Heart right ventricle (tissue), 16 donors: ENCODE data around the gene HELT. TPM values are rescaled to one million over a fixed set of nuclear protein-coding genes. Genes with fewer than 3 reads are reported as not detected.

ENCODE experiments used
- ATAC-seq, 8 donors: fragments of 200-7000 bp; cut with Tn5 transposase; one replicate each; pipeline ENCODE4 v1.9.1; 2020; ENCODE audit warnings: mild to moderate bottlenecking in 8 of 8, moderate library complexity in 8 of 8, moderate number of reproducible peaks in 1 of 8
- DNase-seq, 2 donors: peaks; one replicate each; pipeline ENCODE4 v3.0.0-alpha.2; 2020
- H3K27ac ChIP-seq, 10 donors: fragments of 200-600 bp; sonication (generic) in 2 of 10; one replicate each; pipeline versions ENCODE4 v1.5.0 to v1.8.0; 2020 to 2022; ENCODE audit warnings: mild to moderate bottlenecking in 3 of 10
- H3K27me3 ChIP-seq, 7 donors: fragments of 200-600 bp; one replicate each; pipeline ENCODE4 v1.8.0; 2021 to 2022; ENCODE audit warnings: mild to moderate bottlenecking in 2 of 7
- H3K36me3 ChIP-seq, 9 donors: fragments of 200-600 bp; sonication (generic) in 1 of 9; one replicate each; pipeline versions ENCODE4 v1.5.0 to v1.8.0; 2020 to 2022; ENCODE audit warnings: mild to moderate bottlenecking in 2 of 9
- H3K4me1 ChIP-seq, 9 donors: fragments of 200-600 bp; sonication (generic) in 1 of 9; one replicate each; pipeline versions ENCODE4 v1.5.0 to v1.8.0; 2020 to 2022; ENCODE audit warnings: mild to moderate bottlenecking in 4 of 9
- H3K4me3 ChIP-seq, 10 donors: fragments of 200-600 bp; sonication (generic) in 2 of 10; one replicate each; pipeline versions ENCODE4 v1.5.0 to v1.8.0; 2020 to 2022; ENCODE audit warnings: mild to moderate bottlenecking in 7 of 10, moderate library complexity in 2 of 10
- H3K9me3 ChIP-seq, 11 donors: fragments of 200-600 bp in 10 of 11; sonication (generic) in 2 of 11; one replicate each; pipeline versions ENCODE4 v1.5.0 to v1.8.0; 2013 to 2022; ENCODE audit warnings: mild to moderate bottlenecking in 2 of 11, control low read depth in 1 of 11, moderate library complexity in 1 of 11
- CTCF ChIP-seq, 9 donors: fragments of 200-600 bp; sonication (generic) in 2 of 9; IDR thresholded peaks; one replicate each; pipeline versions ENCODE4 v1.5.0 to v1.8.0; 2021 to 2022; ENCODE audit warnings: antibody characterized with exemption in 9 of 9, mild to moderate bottlenecking in 5 of 9, moderate library complexity in 1 of 9
- WGBS, 2 donors: extraction: QIAGEN DNeasy Blood & Tissue Kit; methylation state at CpG; one replicate each; pipeline ENCODE4 v1.1.7; 2013; ENCODE audit warnings: inconsistent platforms in 1 of 2; 5-methylcytosine and 5-hydroxymethylcytosine counted together
- intact Hi-C, 10 donors: fragments of 100-400 bp; cut with DNase I; formaldehyde crosslinking; loops; one replicate each; pipeline versions ENCODE4 v1.11.1 to v1.14.2; 2022
- polyA plus RNA-seq, 2 donors: library from polyadenylated mRNA; stranded (reverse); fragments of 200-250 nt; gene quantifications; one replicate each; pipeline ENCODE4 v1.2.3, GENCODE V29; 2013
- total RNA-seq, 10 donors: library from RNA; stranded (reverse); fragmentation: NEBNext Ultra II Directional in 3 of 10; extraction: Animal tissue kit (Norgen Biotek cat#: 25700) in 3 of 10; gene quantifications; one replicate each; pipeline versions ENCODE4 v1.2.1 to v1.2.4, GENCODE V29; 2021 to 2023
- donor health status: Arrhythmogenic right ventricular cardiomyopathy.
- donor health status: ischemic (EF 13 %, LVEDD 7.1; RV severe dilation, severe dysfunction).
- donor health status: healthy with polysubstance abuse.
- donor health status: DM: no; HTN: yes; CAD: no.
- donor health status: DM: no; HTN: no; CAD: no.
- donor health status: ischemic (EF 25% LVEDD 6.9; RV normal size, moderate dysfunction).
- donor health status: ischemic (EF 25% LVEDD 5.7; RV mildly dilated, moderate dysfunction).
- donor health status: healthy.
- donor health status: DM: yes; HTN: yes; CAD: no.
- donor health status: Ischemic cardiomyopathy.
- donor health status: ischemic (EF 35%, LVEDD 5.7; RV mildly dilated, moderate dysfunction).
- donor health status: nonischemic (EF 11% LVEDD 7.7; RV severe dilation, severe dysfunction).
- donor health status: DM: yes; HTN: yes; CAD: no.
- donor health status: PGD.
- donor health status: ischemic (EF 29% LVEDD 5.4; RV normal size, mild dysfunction).
- donor health status: nonischemic (EF 23%, LVEDD 6.1; RV moderate dilation, normal function).

Gene HELT
- total and polyA plus RNA-seq, 12 donors: not detected

- intact Hi-C loops: loop anchor here in 3 of 10 donors (2.0 to 10.0 kb wide), 3 partner anchors 133 to 233 kb away; partner anchors contain the start of gene ACSL1 (in 1 of the 3)
Measured at GRCh38 chr4:184977747-184978146, 40.5 kb upstream of the HELT start.

GRCh38 chr4:184978211-184978610 lies 40.1 kb upstream of the HELT start:
- Histone ChIP-seq H3K4me3 (no peak overlapping the region), H3K9me3 (no peaks in the 10 kb centered on the region), H3K36me3 (no peaks in the 10 kb centered on the region), H3K4me1 (peaks cover 0 to 25% (median 19%) of the 10 kb centered on the region in 9 donors), H3K27ac (peak overlapping the region in 4 of 10 donors; percentile 1 to 60 (median 37)), H3K27me3 (peaks cover 0 to 4% (median 0%) of the 10 kb centered on the region in 7 donors)
- no peak for TF ChIP-seq CTCF (IDR thresholded peaks at IDR 0.05)
- DNase-seq (peak; percentile 63 to 66), ATAC-seq (peak; percentile 63 to 93 (median 81))
- 15 to 18% methylated on average over 6 of the region's 6 CpGs for WGBS, 2 donors
- intact Hi-C loops: loop anchor here in 3 of 10 donors (2.0 to 10.0 kb wide), 3 partner anchors 133 to 233 kb away; partner anchors contain the start of gene ACSL1 (in 1 of the 3)

More at GRCh38 chr4:184977747-184978146, 40.5 kb upstream of the HELT start:
- H3K9me3 ChIP-seq: no peaks in the 10 kb centered on the region
- H3K4me1 ChIP-seq: peaks cover 0 to 24% (median 19%) of the 10 kb centered on the region in 9 donors
- H3K27ac ChIP-seq: no peak overlapping the region
- no peak overlapping the region for H3K4me3 ChIP-seq
- 59 to 70% methylated on average over 3 of the region's 3 CpGs for WGBS, 2 donors
- H3K36me3 ChIP-seq: no peaks in the 10 kb centered on the region
- peaks cover 0 to 4% (median 0%) of the 10 kb centered on the region in 7 donors for H3K27me3 ChIP-seq
- DNase-seq (no peak), ATAC-seq (no peak)
- TF ChIP-seq CTCF (IDR thresholded peaks at IDR 0.05): no peak

GRCh38 chr4:184979461-184980124 lies 38.7 kb upstream of the HELT start:
- H3K9me3 ChIP-seq: no peaks in the 10 kb centered on the region
- DNase-seq (peak in 1 of 2 donors; percentile 23), ATAC-seq (peak; percentile 48 to 80 (median 68))
- H3K27me3 ChIP-seq: peaks cover 0 to 4% (median 0%) of the 10 kb centered on the region in 7 donors
- no peak overlapping the region for H3K4me3 ChIP-seq
- intact Hi-C loops: loop anchor here in 9 of 10 donors (2.0 to 10.0 kb wide), 6 partner anchors 135 to 235 kb away; partner anchors contain the start of gene ACSL1 (in 1 of the 9)
- WGBS, 2 donors: 38 to 50% methylated on average over 18 of the region's 18 CpGs
- peak overlapping the region in 6 of 10 donors; percentile 35 to 60 (median 46) for H3K27ac ChIP-seq
- peaks cover 3 to 33% (median 25%) of the 10 kb centered on the region in 9 donors for H3K4me1 ChIP-seq
- H3K36me3 ChIP-seq: no peaks in the 10 kb centered on the region
- no peak for TF ChIP-seq CTCF (IDR thresholded peaks at IDR 0.05)

GRCh38 chr4:184980261-184980660 lies 38.0 kb upstream of the HELT start:
- no peak for TF ChIP-seq CTCF (IDR thresholded peaks at IDR 0.05)
- Histone ChIP-seq H3K4me1 (peaks cover 3 to 33% (median 25%) of the 10 kb centered on the region in 9 donors), H3K27ac (no peak overlapping the region), H3K36me3 (no peaks in the 10 kb centered on the region), H3K4me3 (no peak overlapping the region), H3K9me3 (no peaks in the 10 kb centered on the region), H3K27me3 (peaks cover 0 to 4% (median 0%) of the 10 kb centered on the region in 7 donors)
- intact Hi-C loops: loop anchor here in 7 of 10 donors (2.0 to 5.0 kb wide), 3 partner anchors 228 to 233 kb away; no protein-coding TSS in a partner anchor
- ATAC-seq (no peak), DNase-seq (no peak)
- 89% methylated on average over 6 of the region's 6 CpGs for WGBS, 2 donors
